LHCN-M2 (cell line): ENCODE results near the gene RUVBL1. TPM values are rescaled to one million over a fixed set of nuclear protein-coding genes. Genes with fewer than 3 reads are reported as not detected.

ENCODE experiments used
- DNase-seq: peaks from one replicate; pipeline ENCODE4 v3.0.0-alpha.2; 2012; ENCODE audit warnings: low read depth
- total RNA-seq: library from RNA; depleted of rRNA; stranded (reverse); fragments of >200 nt; gene quantifications from 2 replicates; pipeline ENCODE4 v1.2.3, GENCODE V29; 2014

RUVBL1 gene
- total RNA-seq, 1 experiment from 2014 or later, result 96.4 TPM

- DNase-seq, result peak; percentile 43
Observed at GRCh38 chr3:128133273-128133883, 9.8 kb upstream of the RUVBL1 start.

- DNase-seq, result no peak
Observed at GRCh38 chr3:128131897-128132646, 8.5 kb upstream of the RUVBL1 start.

- no peak for DNase-seq
Observed at GRCh38 chr3:128128251-128128650, 4.6 kb upstream of the RUVBL1 start.

GRCh38 chr3:128127236-128127635, 3.6 kb upstream of the RUVBL1 start:
- DNase-seq, result no peak

DNA sequence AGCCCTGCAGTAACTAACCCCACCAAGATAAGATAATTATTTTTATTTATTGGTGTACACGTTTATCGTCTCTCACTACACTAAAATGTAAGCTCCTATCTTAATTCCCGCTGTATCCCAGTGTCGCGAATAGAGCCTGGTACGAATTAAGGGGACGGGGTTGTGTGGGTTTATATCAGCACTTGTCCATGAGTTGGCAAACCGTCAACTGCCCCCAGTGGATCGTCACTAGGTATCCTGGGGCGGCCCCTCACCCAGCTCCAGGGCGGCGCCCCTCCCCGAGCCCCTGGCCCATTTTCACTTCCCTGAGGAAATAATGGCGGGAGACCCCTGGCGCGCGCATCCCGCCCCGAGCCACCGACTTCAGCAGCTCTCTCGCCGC, 465 bp downstream of the RUVBL1 start:
- DNase-seq, result no peak

GRCh38 chr3:128122013-128122412, 1.6 kb downstream of the RUVBL1 start:
- no peak for DNase-seq

DNA sequence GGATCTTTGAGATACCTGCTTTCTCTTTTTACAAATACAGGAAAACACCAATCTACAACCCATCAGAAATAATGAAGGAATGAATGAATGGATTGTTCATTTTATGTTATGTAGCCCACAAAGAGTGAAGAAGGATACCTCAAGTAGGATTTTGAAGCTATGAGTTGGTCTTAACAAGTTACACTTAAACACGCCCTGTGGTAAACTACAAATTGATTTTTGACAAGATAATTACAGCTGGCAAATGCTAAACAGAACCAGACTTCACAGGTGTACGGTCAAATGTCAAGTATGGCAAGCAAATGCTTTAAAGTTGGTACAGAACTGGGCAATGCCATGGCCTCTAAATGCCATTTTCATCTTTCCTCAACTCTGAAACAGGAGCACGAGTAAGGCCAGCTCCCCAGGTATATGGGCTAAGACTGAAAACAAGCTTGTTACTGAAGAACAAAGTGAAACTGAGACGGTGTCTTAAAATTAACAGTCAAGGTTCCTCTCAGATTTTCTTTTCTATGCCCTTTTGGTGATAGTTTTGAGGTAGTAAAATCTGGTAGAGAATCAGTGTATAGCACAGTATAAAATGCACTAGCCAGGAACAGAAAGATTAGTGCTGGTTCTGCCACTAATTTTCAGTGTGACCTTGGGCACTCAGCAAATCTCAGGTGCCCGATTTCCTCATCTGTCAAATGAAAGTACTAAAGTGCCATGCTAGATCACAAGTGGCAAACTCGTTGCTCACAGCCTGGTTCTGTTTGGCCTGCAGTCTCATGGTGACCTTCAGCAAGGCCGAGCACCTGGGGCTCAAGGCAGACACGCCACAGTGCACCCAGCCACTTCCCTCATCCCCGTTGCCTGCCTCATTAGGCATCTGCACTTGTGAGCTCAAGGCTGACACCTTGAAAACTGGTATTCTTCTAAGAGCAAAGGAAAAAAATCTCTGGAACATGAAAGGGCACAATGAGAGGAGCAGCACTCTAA, 9.5 kb downstream of the RUVBL1 start:
- DNase-seq, result no peak

GRCh38 chr3:128112357-128112968, 11.1 kb downstream of the RUVBL1 start:
- peak; percentile 95 for DNase-seq

DNA sequence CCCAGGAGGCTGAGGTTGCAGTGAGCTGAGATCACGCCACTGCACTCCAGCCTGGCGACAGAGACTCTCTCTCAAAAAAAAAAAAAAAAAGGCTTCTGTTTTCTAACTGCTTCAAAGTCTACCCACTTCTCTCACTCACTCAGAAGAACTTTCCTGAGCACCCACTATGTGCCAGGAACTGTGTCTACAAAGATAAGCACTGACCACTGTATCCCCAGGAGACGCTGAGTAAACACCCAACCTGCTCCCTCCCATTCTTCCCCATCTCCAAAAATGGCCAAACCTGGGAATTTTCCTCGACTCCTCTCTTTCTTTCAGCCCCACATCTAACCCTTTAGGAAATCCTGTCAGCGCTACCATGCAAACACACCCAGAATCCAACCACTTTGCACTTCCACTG, 12.5 kb downstream of the RUVBL1 start:
- DNase-seq, result no peak

GRCh38 chr3:128107834-128108233, 15.8 kb downstream of the RUVBL1 start:
- no peak for DNase-seq

DNA sequence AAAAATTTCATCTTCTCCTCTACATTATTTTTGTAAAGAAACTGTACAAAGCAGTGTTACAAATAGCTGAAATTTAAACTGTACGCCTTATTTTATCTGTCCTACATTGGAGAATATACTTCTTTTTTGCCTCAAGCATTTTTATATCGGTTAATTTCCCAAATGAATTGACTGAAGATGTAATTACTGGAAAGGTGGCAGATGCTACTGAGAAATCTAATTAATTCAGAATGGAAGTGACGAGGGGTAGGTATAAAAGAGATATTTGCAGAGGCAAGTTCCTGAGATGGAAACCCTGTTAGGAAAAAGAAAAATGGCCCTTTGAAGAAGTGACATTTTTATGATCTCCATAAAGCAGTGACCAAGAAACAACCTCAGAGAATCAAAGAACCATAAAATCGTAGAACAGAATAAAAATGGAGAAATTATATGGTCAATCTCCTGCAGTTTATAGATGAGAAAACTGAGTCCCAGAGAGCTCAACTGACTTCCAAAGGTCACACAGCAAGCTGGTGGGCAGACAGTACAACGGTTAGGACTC, 20.4 kb downstream of the RUVBL1 start:
- no peak for DNase-seq

GRCh38 chr3:128100638-128101037, 23.0 kb downstream of the RUVBL1 start:
- no peak for DNase-seq

DNA sequence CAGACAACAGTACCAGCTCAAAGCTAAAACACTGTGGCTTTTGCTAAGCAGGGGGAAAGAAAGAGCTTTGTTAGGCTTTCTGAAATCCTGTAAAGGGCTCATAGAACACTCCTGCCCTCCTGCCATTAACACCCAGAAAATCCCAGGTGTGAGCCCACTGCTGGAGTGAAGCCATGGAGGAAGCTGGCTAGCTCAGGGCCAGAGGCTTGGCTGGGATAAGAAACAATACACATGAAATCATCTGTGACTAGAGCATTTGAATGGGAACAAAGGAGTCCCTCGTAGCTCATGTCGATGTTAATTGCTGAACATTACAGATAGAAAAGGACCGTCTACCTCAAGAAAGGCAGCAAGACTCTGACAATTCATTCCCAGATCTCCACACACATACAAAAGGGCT, 23.5 kb downstream of the RUVBL1 start:
- no peak for DNase-seq

- DNase-seq, result no peak
Observed at GRCh38 chr3:128098234-128098633, 25.4 kb downstream of the RUVBL1 start.

DNA sequence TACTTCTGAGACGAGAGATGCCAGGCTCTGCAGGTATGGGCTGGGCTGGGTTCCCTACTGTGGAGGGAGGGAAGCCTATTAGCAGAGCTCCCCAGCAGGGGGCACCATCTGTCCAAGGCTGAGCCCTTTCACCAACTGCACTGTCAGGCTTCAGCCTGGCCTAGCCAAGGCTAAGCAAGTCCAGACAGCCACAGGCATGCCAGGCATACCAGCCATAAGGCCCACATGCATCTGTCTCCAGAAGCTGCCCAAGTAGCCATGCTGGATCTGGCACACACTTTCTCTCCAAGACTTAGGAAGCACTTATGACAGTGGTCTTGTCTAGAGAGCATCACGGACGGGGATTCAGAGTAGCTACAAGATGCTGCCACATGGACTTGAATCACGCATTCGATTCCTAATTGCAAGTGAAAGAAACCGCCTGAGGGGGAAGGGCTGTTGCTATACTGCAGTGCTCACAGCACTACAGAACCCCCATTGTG, 28.3 kb downstream of the RUVBL1 start:
- DNase-seq, result peak; percentile 82

DNA sequence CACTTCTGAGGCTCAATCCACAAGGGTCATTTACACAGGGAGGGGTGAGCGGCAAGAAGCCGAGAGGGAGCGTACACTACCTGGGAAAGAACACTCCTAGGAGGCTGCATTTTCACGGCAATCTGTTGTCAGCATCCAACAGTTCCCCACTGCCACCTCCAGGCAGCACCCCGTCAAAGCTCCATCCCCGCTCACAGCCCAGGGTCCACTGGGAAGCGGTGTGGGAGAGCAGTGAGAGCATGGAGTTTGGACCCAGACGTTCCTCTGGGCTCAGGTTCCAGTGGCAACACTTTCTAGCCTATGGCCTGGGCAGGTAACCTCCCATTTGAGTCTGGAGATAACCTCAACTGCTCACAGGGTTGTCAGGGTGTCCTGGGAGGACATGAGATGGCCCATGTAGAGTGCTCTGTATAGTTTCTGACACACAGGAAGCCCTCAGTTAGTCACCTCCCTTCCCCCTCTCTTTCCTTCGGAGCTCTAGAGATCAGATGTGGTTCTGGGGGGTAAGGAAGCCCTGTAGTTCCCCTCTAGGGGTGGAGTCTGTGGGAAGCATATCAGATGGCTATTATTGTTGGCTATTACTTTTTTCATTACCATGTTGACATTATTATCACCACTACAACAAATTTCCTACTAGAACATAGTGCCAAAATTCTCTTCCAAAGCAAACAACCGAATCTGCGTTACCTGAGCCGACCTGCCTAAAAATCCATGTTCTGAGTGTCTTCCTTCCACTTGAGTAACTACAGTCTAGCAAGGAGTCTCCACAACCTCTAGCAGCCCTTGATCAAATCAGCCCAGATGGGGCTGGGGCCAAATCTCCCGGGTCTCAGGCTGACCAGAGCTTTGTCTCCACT, 29.1 kb downstream of the RUVBL1 start:
- no peak for DNase-seq

- DNase-seq, result no peak
Observed at GRCh38 chr3:128091586-128091985, 32.0 kb downstream of the RUVBL1 start.

DNA sequence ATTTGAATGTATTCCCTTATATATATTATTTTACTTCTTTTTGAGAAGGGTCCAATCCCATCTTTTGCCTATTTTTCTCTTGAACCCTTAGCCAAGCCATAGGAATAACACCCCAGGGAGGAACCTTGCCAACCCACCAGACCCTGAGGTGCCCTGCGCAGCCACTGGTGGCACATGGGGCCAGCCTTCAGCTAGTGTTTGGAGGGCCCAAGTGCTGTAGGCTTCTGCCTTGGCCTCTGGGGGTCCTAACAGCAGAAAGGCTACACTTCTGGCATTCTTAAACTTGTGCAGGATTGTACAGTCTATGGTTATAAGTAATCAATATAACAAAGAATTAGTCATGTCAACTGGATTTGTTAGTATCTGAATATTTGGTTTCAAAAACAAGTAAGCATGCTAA, 34.5 kb downstream of the RUVBL1 start:
- no peak for DNase-seq

DNA sequence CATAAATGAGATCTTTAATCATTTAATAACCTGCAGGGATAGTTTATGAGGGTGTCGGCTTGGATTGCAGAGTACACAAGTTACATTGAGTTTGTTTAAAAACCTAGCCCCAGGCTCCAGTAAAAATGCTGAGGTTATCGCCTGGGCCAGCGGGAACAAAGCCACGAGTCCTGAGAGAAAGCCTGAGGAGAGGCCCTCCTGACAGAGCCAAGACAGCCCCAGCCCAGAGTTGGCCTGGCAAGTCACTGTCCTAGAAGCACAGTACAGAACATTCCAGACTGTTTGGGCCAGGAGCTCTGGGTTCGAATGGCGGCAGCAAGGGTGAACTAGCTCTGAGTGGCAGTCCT, 39.0 kb downstream of the RUVBL1 start:
- no peak for DNase-seq

DNA sequence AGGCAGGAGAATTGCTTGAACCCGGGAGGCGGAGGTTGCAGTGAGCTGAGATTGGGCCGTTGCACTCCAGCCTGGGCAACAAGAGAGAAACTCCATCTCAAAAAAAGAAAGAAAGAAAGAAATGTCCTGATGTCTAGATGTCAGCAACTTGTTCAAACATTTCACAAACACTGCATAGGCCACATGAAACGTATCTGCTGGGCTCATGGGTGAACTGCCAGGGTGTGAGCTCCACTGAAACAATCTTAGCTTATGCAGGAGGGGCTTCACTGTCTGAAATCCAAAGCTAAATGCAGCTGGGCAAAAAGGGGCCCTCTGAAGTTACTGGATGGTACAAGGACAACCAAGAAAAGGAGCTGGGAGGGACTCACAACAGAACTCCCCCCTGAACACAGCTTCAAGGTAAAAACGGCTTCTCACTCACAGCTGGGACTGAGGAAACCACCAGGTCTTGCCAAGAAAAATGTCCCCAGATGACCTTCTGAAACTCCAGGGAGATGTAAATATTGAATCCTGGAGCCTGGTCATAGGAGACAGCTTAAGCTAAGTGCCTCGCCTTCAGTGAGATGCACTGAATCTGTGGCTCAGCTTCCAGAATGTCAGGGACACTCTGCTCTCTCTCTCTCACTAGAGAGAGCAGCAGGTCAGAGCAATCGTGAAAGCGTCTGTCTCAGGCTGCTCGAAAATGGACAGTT, 39.5 kb downstream of the RUVBL1 start:
- DNase-seq, result no peak
